Left ventricle myocardium superior (tissue), 1 donor: Measurements from ENCODE around the gene PLCB1. TPM values are rescaled to one million over a fixed set of nuclear protein-coding genes. Genes with fewer than 3 reads are reported as not detected.
A peak's percentile ranks its signal among the peaks of the same experiment; 100 is the strongest.

Source experiments
- ATAC-seq: fragments of 200-7000 bp; cut with Tn5 transposase; one replicate; pipeline ENCODE4 v1.9.1; 2020; ENCODE audit warnings: mild to moderate bottlenecking, moderate library complexity
- DNase-seq: peaks from one replicate; pipeline ENCODE4 v3.0.0-alpha.2; 2020
- intact Hi-C: fragments of 100-400 bp; cut with micrococcal nuclease; formaldehyde crosslinking; loops from one replicate; pipeline ENCODE4 v1.11.0; 2022
- total RNA-seq: library from RNA; stranded (reverse); fragmentation: NEBNext Ultra II Directional; extraction: Animal tissue kit (Norgen Biotek cat#: 25700); gene quantifications from one replicate; pipeline ENCODE4 v1.2.1, GENCODE V29; 2021
- donor health status: DM: no; HTN: yes; CAD: no; lungs with severe emphysema.

The PLCB1 gene
- total RNA-seq, 1 donor from 2014 or later, result 7.7 TPM

DNA sequence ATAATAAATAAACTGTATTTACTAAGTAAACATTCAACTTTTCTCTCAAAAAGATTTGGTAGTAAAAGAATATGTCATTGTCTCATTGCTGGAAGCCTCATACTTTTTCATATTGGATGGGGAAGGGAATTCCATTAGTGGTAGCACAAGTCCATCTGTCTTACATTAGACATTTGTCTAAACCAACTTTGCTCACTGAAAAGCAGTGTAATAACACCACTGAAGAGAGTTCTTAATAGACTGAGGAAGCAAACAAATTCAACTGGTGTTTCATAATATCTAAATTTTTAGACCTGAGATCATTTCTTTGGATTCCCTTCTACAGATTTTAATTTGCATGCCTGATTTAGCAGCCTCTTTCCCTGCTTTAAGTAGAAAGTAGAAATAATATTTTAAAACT, 62.7 kb downstream of the PLCB1 start:
- ATAC-seq, result peak; percentile 37
- DNase-seq, result no peak
- intact Hi-C loops, result loop anchor here (5.0 kb wide), 1 partner anchor 72 kb away; no protein-coding TSS in a partner anchor

- ATAC-seq, result no peak
- DNase-seq, result no peak
- intact Hi-C loops, result loop anchor here (5.0 kb wide), 1 partner anchor 74 kb away; no protein-coding TSS in a partner anchor
Measured at GRCh38 chr20:8196096-8196495, 64.0 kb downstream of the PLCB1 start.

DNA sequence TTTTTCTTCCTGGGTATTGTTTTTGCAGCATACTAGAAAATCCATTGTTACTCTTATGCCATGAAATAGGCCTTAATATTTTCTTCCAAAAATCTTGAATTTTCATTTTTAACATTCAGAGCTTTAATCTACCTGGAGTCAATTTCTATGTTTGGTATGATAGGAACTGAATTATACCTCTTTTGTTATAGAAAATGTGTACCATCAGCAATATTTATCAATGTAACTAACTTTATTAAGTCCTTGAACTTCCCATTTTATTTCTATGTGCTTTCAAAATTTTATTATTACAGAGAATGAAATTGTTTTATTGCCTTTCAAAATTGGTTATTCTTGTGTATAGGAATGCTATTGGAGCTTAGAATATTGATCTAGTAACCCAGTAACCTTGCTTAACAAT, 68.2 kb downstream of the PLCB1 start:
- ATAC-seq (no peak), DNase-seq (no peak)
- intact Hi-C loops, result no loop called here

GRCh38 chr20:8203366-8203765, 71.3 kb downstream of the PLCB1 start:
- ATAC-seq, result no peak
- no peak for DNase-seq
- intact Hi-C loops, result no loop called here

GRCh38 chr20:8205996-8206395, 73.9 kb downstream of the PLCB1 start:
- ATAC-seq, result no peak
- no peak for DNase-seq
- intact Hi-C loops, result no loop called here

DNA sequence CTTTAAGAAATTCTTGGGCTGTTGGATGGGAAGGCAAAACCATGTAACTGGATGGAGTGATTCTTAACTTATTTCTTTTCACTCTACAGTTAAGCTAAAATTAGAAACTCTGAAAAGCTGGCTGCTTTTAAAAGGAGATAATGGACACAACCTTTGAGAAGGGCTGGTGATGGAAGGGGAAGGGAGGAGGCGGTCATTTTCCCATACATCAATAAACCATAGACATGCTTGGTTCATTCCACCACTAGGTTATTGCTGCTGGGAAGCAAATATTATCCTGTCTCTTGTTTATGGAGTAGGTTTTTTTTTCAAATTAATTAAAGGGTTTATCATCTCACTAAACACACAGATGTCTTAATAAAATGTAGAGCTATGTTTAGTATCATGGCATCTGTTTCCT, 76.2 kb downstream of the PLCB1 start:
- intact Hi-C loops, result no loop called here
- no peak for DNase-seq
- no peak for ATAC-seq

DNA sequence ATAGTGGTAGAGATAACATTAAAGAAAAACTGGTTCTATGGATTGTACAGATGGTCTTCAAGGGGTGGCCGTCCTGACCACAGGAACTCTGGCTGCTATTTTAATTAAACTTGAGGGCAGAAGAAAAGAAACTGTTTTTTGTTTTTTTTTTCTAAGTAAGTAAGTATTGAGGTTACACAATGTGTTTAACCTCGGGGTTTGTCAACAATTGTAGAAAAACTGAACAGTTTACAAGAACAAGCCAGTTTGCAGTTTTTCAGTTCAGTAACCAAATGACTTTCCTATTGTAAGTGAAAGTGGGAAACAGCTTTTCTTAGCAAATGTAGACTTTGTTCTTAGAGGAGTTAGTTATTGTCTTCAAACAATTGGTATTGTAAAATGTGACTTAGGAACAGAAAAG, 77.0 kb downstream of the PLCB1 start:
- ATAC-seq (no peak), DNase-seq (no peak)
- intact Hi-C loops, result no loop called here

GRCh38 chr20:8210749-8211148, 78.7 kb downstream of the PLCB1 start:
- ATAC-seq, result no peak
- no peak for DNase-seq
- intact Hi-C loops, result no loop called here

- DNase-seq (no peak), ATAC-seq (no peak)
- intact Hi-C loops, result no loop called here
Measured at GRCh38 chr20:8212286-8212685, 80.2 kb downstream of the PLCB1 start.

GRCh38 chr20:8213270-8213669, 81.2 kb downstream of the PLCB1 start:
- ATAC-seq (no peak), DNase-seq (no peak)
- intact Hi-C loops, result no loop called here

DNA sequence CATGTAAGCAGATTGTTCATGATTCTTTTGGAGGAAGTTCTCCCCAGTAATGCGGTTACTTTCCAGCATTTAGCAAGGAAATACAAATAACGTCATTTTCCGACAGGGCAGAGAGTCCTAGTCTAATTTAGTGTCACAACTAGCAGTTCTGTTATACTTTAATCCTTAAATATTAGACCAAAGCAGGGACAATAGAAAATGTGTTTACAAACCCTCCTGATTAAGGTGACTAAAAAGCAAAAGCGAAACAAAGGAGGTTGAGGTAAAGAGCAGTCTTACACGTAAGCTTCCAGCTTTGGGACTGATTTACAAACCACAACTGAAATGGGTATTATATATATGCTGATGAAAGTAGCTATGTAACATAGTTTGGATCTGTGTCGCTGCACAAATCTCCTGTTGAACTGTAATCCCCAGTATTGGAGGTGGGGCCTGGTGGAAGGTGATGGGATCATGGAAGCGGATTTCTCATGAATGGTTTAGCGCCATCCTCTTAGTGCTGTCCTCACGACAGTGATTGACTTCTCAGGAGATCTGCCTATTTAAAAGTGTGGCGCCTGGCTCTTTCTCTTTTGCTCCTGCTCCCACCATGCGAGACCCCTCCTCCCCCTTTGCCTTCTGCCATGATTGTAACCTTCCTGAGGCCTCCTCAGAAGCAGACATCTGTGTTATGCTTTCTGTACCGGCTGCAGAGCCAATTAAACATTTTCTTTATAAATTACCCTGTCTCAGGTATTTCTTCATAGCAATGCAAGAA, 81.9 kb downstream of the PLCB1 start:
- intact Hi-C loops, result no loop called here
- no peak for DNase-seq
- no peak for ATAC-seq

DNA sequence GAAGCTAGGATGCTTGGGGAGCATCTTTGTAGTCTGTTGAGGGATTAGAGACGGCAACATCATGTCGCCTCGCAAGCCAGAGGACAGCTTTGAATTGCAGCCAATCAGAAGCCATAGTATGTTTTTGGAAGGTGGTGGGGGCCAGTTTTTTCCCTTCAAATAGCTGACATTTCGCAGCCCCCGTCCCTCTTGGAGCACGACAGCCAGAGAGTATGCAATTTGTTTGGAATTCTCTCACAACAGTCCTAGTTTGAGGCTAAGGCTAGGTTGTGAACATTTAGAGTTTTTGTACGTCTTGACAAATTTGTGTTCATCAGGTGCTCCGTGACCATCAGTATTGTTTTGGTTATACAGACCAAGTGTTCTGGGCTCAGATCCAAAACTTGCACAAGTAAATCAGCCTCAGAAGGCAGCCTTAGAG, 83.3 kb downstream of the PLCB1 start:
- intact Hi-C loops, result no loop called here
- ATAC-seq (no peak), DNase-seq (no peak)

DNA sequence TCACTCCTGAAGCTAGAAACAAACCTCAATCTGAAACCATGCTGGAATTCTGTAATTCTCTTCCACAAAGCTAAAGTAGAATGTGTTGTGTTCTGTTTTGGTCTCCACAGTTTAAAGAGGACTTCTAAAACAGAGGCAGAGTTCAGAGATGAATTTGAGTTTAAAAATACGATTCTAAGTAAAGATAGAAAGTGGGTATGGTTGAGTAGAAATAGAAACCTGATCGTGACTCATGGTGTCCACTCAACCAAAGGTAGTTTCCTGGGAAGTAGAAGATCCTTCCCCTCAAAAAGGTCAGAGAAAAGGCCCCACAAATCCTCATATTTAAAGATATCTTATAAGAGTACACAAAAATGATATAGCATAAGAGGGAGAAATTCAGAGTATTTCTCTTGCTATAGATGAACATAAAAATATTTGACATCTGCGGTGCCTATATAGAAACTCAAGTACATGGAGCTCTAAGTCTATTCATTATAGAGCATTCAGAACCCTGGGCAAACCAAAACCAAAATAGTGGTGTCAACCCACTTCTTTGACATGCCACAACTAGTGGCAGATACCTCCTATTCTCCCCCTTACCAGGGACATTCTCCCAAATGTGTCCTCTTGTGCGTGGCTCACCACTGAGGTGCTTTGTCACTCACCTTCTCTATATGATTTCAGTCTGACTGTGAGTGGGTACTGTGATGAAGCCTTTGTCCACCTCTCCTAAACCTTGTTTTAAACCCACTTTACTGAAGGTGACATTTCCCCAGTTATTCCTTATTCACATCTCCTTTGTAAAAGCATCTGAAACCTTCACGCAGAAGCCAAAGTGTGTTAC, 84.5 kb downstream of the PLCB1 start:
- intact Hi-C loops, result no loop called here
- DNase-seq, result no peak
- ATAC-seq, result no peak

DNA sequence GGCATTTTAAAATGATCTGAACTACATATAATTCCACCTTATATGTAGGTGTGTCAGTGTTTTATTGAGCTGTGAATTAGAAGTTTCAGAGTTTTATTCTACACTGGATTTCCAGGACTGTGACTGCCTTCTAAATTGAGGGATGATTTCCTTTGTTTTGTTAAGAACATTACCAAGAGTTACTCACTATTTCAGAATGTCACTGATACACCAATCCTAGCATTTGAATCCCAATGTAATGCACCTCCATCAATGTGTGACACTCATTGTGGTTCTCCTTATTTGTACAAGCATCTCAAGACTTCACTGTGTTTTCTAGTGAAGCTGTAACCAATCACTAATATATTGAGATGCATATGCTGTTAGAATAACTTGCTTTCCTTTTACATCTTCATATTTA, 86.8 kb downstream of the PLCB1 start:
- no peak for ATAC-seq
- no peak for DNase-seq
- intact Hi-C loops, result no loop called here

DNA sequence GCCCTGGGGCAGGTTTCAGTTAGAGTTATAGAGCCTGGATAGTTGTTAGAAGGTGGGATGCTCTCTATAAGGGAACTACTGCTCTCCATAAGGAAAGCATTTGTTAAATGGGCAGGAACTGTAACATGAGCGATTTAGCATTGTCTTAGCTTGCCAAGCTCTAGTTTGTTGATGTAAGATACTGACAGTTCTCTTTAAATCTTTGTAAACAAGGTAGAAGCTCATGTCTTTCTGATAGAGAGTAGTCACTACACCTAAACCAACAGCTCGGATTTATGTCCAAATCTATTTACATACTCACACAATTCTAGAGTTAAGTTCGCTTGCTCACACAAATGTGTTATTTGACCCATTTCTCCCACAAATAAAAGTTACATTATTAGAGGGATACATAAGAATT, 87.3 kb downstream of the PLCB1 start:
- ATAC-seq (no peak), DNase-seq (no peak)
- intact Hi-C loops, result no loop called here

- DNase-seq, result no peak
- no peak for ATAC-seq
- intact Hi-C loops, result no loop called here
Measured at GRCh38 chr20:8220716-8221115, 88.7 kb downstream of the PLCB1 start.

DNA sequence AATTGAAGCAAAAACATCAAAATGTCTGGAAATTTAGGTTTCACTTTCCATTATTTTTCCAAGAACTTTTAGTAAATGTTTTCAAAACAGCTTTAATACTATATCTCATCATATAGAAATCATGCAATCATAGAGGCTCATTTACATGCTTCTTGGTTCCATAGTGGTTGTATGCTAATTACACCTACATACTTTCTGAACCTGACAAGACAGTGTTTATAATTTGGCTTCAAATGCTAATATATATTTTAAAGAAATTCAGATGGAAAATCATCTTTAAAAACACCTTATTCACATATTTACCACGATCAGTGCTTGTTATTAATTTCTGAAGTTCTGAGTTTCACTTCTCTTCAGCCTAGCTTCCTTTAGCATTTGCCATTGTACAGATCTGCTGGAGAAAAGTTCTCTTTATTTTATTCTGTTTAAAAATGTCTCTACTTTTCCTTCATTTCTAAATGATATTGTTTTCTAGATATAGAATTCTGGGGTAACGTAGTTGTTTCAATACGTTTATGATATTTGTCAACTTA, 89.9 kb downstream of the PLCB1 start:
- no peak for ATAC-seq
- no peak for DNase-seq
- intact Hi-C loops, result no loop called here

GRCh38 chr20:8223091-8223870, 91.2 kb downstream of the PLCB1 start:
- intact Hi-C loops, result no loop called here
- ATAC-seq, result no peak
- no peak for DNase-seq

GRCh38 chr20:8225658-8226057, 93.6 kb downstream of the PLCB1 start:
- ATAC-seq (no peak), DNase-seq (no peak)
- intact Hi-C loops, result no loop called here

- intact Hi-C loops, result no loop called here
- ATAC-seq, result no peak
- DNase-seq, result no peak
Measured at GRCh38 chr20:8226106-8226505, 94.0 kb downstream of the PLCB1 start.
